HepG2 (cell line): ENCODE data around the gene ZNF605. TPM values are rescaled to one million over a fixed set of nuclear protein-coding genes. Genes with fewer than 3 reads are reported as not detected.
"Not testable (repeated sequence)": the region's sequence is repeated elsewhere in the genome, so short reads cannot be mapped to it uniquely, and the experiment has no call there.

Experiments
- ATAC-seq: fragments of 200-7000 bp; cut with Tn5 transposase; 3 replicates; pipeline ENCODE4 v1.9.1; 2020; ENCODE audit warnings: mild to moderate bottlenecking, moderate library complexity
- BruUV-seq: library from RNA; stranded (reverse); fragments of 400-500 nt; replicated peaks from 2 replicates; lab custom pipeline; 2021; lab: Mats Ljungman, UMichigan
- CTCF ChIA-PET: fragments of 300-600 bp; formaldehyde crosslinking; extraction: SDS; loops from one replicate; lab custom pipeline; 2021; ENCODE audit warnings: low total read pairs, inconsistent platforms, low intra/inter-chr PET ratio; lab: Yijun Ruan, JAX
- POLR2A ChIA-PET: fragments of 350-600 bp; sonication (Branson Sonifier 250); formaldehyde crosslinking; loops from one replicate; lab custom pipeline; 2020; ENCODE audit warnings: antibody characterized with exemption, inconsistent platforms; lab: Yijun Ruan, JAX
- DNase-seq: peaks from one replicate; pipeline ENCODE4 v3.0.0-alpha.2; 2015; ENCODE audit warnings: low spot score
- FAIRE-seq: peaks from 3 replicates; lab custom pipeline; 2011; peaks lifted over from hg19 to GRCh38; lab: Jason Lieb, UNC
- H2AFZ ChIP-seq: one replicate; pipeline ENCODE4 v1.6.1; 2011; ENCODE audit warnings: low read length, inconsistent platforms
- H3K27ac ChIP-seq: fragments of 300-600 bp; 3 replicates; pipeline ENCODE4 v1.8.0; 2011; ENCODE audit warnings: mixed run types, mild to moderate bottlenecking, mixed read lengths, low read length, inconsistent platforms; ENCODE audit not compliant: insufficient read depth; ENCODE audit errors: extremely low read length
- H3K27me3 ChIP-seq, 2 experiments: fragments of 200-600 bp in 1 of 2; 2 replicates in 1 of 2; 3 replicates in 1 of 2; pipeline versions ENCODE4 v1.6.0 to v1.8.0; 2011; ENCODE audit warnings: low read length in 2 of 2, mild to moderate bottlenecking in 2 of 2, moderate library complexity in 2 of 2, inconsistent platforms in 1 of 2; ENCODE audit not compliant: insufficient read depth in 2 of 2, control insufficient read depth in 1 of 2
- H3K36me3 ChIP-seq, 2 experiments: fragments of 200-600 bp in 1 of 2; replicated peaks in 1 of 2; 2 replicates in 1 of 2; 3 replicates in 1 of 2; pipeline versions ENCODE4 v1.5.1 to v1.8.0; 2011; ENCODE audit warnings: low read length in 2 of 2, inconsistent platforms in 1 of 2; ENCODE audit not compliant: insufficient read depth in 2 of 2, control insufficient read depth in 1 of 2
- H3K4me1 ChIP-seq: 2 replicates; pipeline ENCODE4 v1.5.1; 2012; ENCODE audit warnings: low read length, inconsistent platforms; ENCODE audit not compliant: insufficient read depth
- H3K4me2 ChIP-seq: 2 replicates; pipeline ENCODE4 v1.6.0; 2011; ENCODE audit warnings: low read depth, low read length, inconsistent platforms
- H3K4me3 ChIP-seq, 3 experiments: fragments of 200-600 bp in 1 of 3; sonication (generic), shearing (Covaris generic) in 1 of 3; replicated peaks in 1 of 3; 2 replicates each; pipeline ENCODE4 v1.5.1; 2011 to 2016; ENCODE audit warnings: low read length in 3 of 3, inconsistent platforms in 2 of 3, low read depth in 2 of 3, mild to moderate bottlenecking in 2 of 3, control low read depth in 1 of 3, mixed read lengths in 1 of 3; ENCODE audit not compliant: insufficient read depth in 1 of 3
- H3K79me2 ChIP-seq: one replicate; pipeline ENCODE4 v1.6.1; 2011; ENCODE audit warnings: low read length, inconsistent platforms; ENCODE audit not compliant: insufficient read depth
- H3K9ac ChIP-seq: 2 replicates; pipeline ENCODE4 v1.6.0; 2011; ENCODE audit warnings: mild to moderate bottlenecking, low read depth, low read length, inconsistent platforms; ENCODE audit not compliant: insufficient read depth
- H3K9me3 ChIP-seq: 2 replicates; pipeline ENCODE4 v1.5.1; 2012; ENCODE audit warnings: mild to moderate bottlenecking, low read length
- H4K20me1 ChIP-seq: 2 replicates; pipeline ENCODE4 v1.6.0; 2011; ENCODE audit warnings: inconsistent platforms, mild to moderate bottlenecking, low read length, moderate library complexity; ENCODE audit not compliant: insufficient read depth
- MXD3 ChIP-seq: IDR thresholded peaks from 2 replicates; pipeline ENCODE4 v1.6.1; 2016; ENCODE audit warnings: mild to moderate bottlenecking, missing biosample characterization, missing genetic modification reagents
- NFATC3 ChIP-seq: sonication (generic); formaldehyde crosslinking; IDR thresholded peaks from 2 replicates; pipeline ENCODE4 v1.5.1; 2020; ENCODE audit warnings: mild to moderate bottlenecking, missing genetic modification reagents
- NFE2L2 ChIP-seq: fragments of 150-350 bp; IDR thresholded peaks from 2 replicates; pipeline ENCODE4 v1.6.1; 2014; ENCODE audit warnings: low read length
- RBM39 ChIP-seq: fragments of 200-400 bp; formaldehyde crosslinking; IDR thresholded peaks from one replicate; pipeline ENCODE4 v1.6.1; 2018; ENCODE audit warnings: antibody characterized with exemption, mild to moderate bottlenecking, low read depth, low read length; ENCODE audit not compliant: poor library complexity, severe bottlenecking
- ZNF382 ChIP-seq: sonication (generic); formaldehyde crosslinking; IDR thresholded peaks from 2 replicates; pipeline ENCODE4 v1.5.0; 2020; ENCODE audit warnings: missing genetic modification reagents, mild to moderate bottlenecking, borderline replicate concordance
- WGBS: methylation state at CpG from one replicate; pipeline ENCODE4 v1.1.6; 2017; ENCODE audit warnings: low lambda C conversion rate; 5-methylcytosine and 5-hydroxymethylcytosine counted together
- in situ Hi-C: cut with HindIII; loops from 2 replicates; pipeline ENCODE4 v1.10.0; 2017; ENCODE audit warnings: low pct_unique_long_range_greater_than_20kb; ENCODE audit not compliant: extremely low pct_ligation_motif_present
- intact Hi-C: fragments of 100-400 bp; cut with micrococcal nuclease; formaldehyde crosslinking; loops from one replicate; pipeline ENCODE4 v1.10.0; 2022; ENCODE audit not compliant: unreplicated experiment
- polyA plus RNA-seq, 8 experiments: library from polyadenylated mRNA; depleted of rRNA in 3 of 8; stranded (reverse) in 7 of 8; unstranded in 1 of 8; fragments of >200 nt; fragmentation: Illumina TruSeq in 4 of 8; extraction: Trizol in 4 of 8; gene quantifications; 2 replicates each; pipeline versions ENCODE4 v1.2.1 to v1.2.3, GENCODE V29; 2011 to 2016; ENCODE audit warnings: low read depth in 4 of 8, missing spikeins in 1 of 8, mixed read lengths in 1 of 8; ENCODE audit not compliant: insufficient read depth in 1 of 8
- total RNA-seq, 5 experiments: library from RNA; depleted of rRNA; stranded (reverse); fragments of >200 nt; fragmentation: Illumina TruSeq; extraction: Trizol; gene quantifications; 2 replicates each; pipeline ENCODE4 v1.2.3, GENCODE V29; 2016; ENCODE audit warnings: low read depth in 1 of 5

The ZNF605 gene
- total and polyA plus RNA-seq, 2 of the 13 experiments (the other 11 are each of a cell fraction or from before 2014, with no cell fraction given): 6.7 to 6.8 TPM

DNA sequence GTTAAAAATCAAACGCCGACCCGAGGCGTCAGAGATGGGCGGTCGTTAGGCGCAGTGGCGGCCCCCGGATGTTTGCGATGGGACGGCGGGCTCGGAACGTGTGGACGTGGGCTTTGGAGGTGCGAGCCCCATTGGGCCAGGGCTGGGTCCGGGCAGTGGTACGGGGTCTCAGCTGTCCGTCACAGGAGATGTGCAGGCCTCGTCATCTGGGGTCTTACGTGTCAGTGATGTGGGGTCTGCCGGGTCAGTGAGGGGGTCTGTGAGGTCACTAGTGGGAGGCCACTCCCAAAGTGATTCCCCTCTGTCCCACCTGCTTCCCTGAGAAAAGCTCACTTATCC is 47.1 kb downstream of the ZNF605 start (continued):
- no peak for TF ChIP-seq ZNF382 (CRISPR knock-in tag)
- no peak for TF ChIP-seq RBM39
- no peak for TF ChIP-seq MXD3 (CRISPR knock-in tag)

DNA sequence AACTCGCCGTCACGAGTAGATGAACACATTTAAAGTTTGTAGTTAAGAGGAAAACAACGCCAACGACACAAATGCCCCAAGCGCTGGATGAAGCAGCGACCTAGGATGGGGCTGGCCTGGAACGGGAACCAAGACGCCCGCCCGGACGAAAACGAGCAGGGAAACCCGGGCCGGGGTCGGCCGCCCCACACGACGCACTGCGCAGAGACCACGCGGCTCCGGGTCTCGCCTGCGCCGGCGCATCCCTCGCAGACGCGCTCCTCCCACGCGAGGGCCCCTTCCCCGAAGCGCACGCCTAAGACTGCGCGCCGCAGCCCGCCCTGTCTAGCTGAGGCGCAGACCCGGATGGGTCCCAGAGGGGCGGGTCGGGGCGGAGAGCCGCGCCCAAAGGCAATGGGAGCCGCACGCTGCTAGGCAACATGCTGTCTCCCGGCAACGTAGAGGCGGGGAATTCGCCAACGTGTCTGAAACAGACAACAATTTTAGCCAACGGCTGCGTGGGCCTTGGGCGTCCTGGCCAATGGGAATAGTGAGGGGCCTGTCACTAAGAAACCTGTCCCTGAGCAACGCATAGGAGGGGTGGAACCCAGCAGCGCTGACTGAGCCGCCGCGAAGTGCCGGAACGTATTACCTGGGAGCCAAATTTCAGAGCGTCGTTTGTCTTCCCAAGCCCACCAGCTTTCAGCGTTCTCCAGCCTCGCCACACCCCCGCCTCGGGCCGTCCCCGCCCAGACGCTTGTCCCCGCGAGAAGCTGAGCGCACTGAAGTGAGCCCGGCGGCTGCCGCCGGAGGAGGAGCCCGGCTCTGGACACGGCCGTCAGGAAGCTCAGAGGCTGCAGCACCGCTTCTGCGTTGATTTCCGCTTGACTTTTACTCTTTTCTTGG is 47.7 kb downstream of the ZNF605 start:
- no peak for DNase-seq
- no peaks in the 10 kb centered on the region for H3K79me2 ChIP-seq
- no peaks in the 10 kb centered on the region for H3K27me3 ChIP-seq
- intact Hi-C loops: no loop called here
- H3K36me3 ChIP-seq: no peaks in the 10 kb centered on the region
- no peak for FAIRE-seq
- H3K9me3 ChIP-seq: peaks cover 70% of the 10 kb centered on the region
- H2AFZ ChIP-seq: no peak overlapping the region
- no peaks in the 10 kb centered on the region for H3K4me1 ChIP-seq
- no peak overlapping the region for H3K4me3 ChIP-seq
- H3K27ac ChIP-seq: no peak overlapping the region
- no peaks in the 10 kb centered on the region for H4K20me1 ChIP-seq
- BruUV-seq: no TSS peak
- WGBS: 80% methylated on average over 74 of the region's 85 CpGs
- no peak for TF ChIP-seq NFE2L2
- no peak for TF ChIP-seq NFATC3 (CRISPR knock-in tag)
- in situ Hi-C loops: no loop called here
- ATAC-seq: no peak
- CTCF ChIA-PET: no interaction called here
- POLR2A ChIA-PET: no interaction called here
- H3K4me2 ChIP-seq: no peak overlapping the region
- H3K9ac ChIP-seq: no peak overlapping the region

DNA sequence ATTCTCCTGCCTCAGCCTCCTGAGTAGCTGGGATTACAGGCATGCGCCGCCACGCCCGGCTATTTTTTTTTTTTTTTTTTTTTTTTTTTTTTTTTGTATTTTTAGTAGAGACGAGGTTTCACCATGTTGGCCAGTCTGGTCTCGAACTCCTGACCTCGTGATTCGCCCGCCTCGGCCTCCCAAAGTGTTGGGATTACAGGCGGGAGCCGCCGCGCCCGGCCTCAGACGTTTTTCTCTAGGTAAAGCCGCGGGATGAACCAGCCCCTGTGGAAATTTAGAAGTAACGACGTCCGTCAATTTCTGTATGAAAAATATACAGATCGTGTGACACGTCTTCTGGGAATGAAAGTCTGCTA is 48.3 kb downstream of the ZNF605 start:
- H3K36me3 ChIP-seq, POLR2A ChIA-PET, H3K27me3 ChIP-seq, H4K20me1 ChIP-seq, H3K4me3 ChIP-seq, ATAC-seq, BruUV-seq, H3K79me2 ChIP-seq, FAIRE-seq, H3K9ac ChIP-seq, in situ Hi-C loops, intact Hi-C loops, H3K27ac ChIP-seq, DNase-seq, H3K4me1 ChIP-seq, CTCF ChIA-PET, H2AFZ ChIP-seq, H3K4me2 ChIP-seq: not testable (repeated sequence)
- WGBS: 61% methylated on average over 23 of the region's 23 CpGs
- H3K9me3 ChIP-seq: peaks cover 70% of the 10 kb centered on the region
